SK-N-MC (cell line): ENCODE data around the gene KCTD1.

Source experiments
- EZH2 ChIP-seq: fragments of 200-600 bp; sonication (generic); IDR thresholded peaks from one replicate; pipeline ENCODE4 v1.6.1; 2017; ENCODE audit warnings: antibody characterized with exemption
- FOXP2 ChIP-seq: optimal IDR thresholded peaks from 2 replicates; pipeline ENCODE3; 2011; ENCODE audit warnings: mild to moderate bottlenecking, moderate library complexity; ENCODE audit not compliant: insufficient read depth; ENCODE audit errors: extremely low read length, control extremely low read depth
- POLR2AphosphoS5 ChIP-seq: IDR thresholded peaks from 2 replicates; pipeline ENCODE4 v1.6.1; 2012; ENCODE audit warnings: mild to moderate bottlenecking, low read depth, low read length, borderline replicate concordance

- TF ChIP-seq POLR2AphosphoS5 (no peak), EZH2 (no peak), FOXP2 (no peak)
These were observed 107.7 kb downstream of the KCTD1 start for GRCh38 chr18:26440644-26441043.
